Keratinocyte (primary cell): ENCODE measurements around the gene APLF. TPM values are rescaled to one million over a fixed set of nuclear protein-coding genes. Genes with fewer than 3 reads are reported as not detected.
A peak's percentile ranks its signal among the peaks of the same experiment; 100 is the strongest.

Source experiments
- DNase-seq: peaks from one replicate; pipeline ENCODE4 v3.0.0-alpha.2; 2011; ENCODE audit warnings: low read depth, missing footprints, low spot score
- FAIRE-seq: peaks from 2 replicates; lab custom pipeline; 2011; peaks lifted over from hg19 to GRCh38; lab: Jason Lieb, UNC
- H2AFZ ChIP-seq: 2 replicates; pipeline ENCODE4 v1.6.0; 2012; ENCODE audit warnings: low read length, control low read depth, inconsistent platforms; ENCODE audit not compliant: control insufficient read depth
- H3K27ac ChIP-seq: 2 replicates; pipeline ENCODE4 v1.5.1; 2011; ENCODE audit warnings: low read length; ENCODE audit not compliant: control insufficient read depth, insufficient read depth
- H3K27me3 ChIP-seq: 3 replicates; pipeline ENCODE4 v1.6.0; 2011; ENCODE audit warnings: low read length; ENCODE audit not compliant: control insufficient read depth, insufficient read depth; ENCODE audit errors: extremely low read depth
- H3K36me3 ChIP-seq, 2 experiments: 2 replicates in 1 of 2; 3 replicates in 1 of 2; pipeline ENCODE4 v1.5.1; 2011; ENCODE audit warnings: low read length in 2 of 2, mild to moderate bottlenecking in 1 of 2; ENCODE audit not compliant: control insufficient read depth in 2 of 2, insufficient read depth in 2 of 2; ENCODE audit errors: extremely low read depth in 1 of 2
- H3K4me1 ChIP-seq: 3 replicates; pipeline ENCODE4 v1.5.1; 2011; ENCODE audit warnings: low read length; ENCODE audit not compliant: control insufficient read depth, insufficient read depth; ENCODE audit errors: extremely low read depth
- H3K4me2 ChIP-seq: 3 replicates; pipeline ENCODE4 v1.6.0; 2011; ENCODE audit warnings: low read depth, low read length; ENCODE audit not compliant: control insufficient read depth, insufficient read depth; ENCODE audit errors: extremely low read depth
- H3K4me3 ChIP-seq, 3 experiments: fragments of 200-600 bp in 1 of 3; sonication (generic) in 1 of 3; 2 replicates in 2 of 3; 3 replicates in 1 of 3; pipeline ENCODE4 v1.5.1; 2011 to 2016; ENCODE audit warnings: low read length in 3 of 3, mild to moderate bottlenecking in 3 of 3, control low read depth in 2 of 3, inconsistent platforms in 1 of 3, low read depth in 1 of 3, mixed read lengths in 1 of 3, mixed run types in 1 of 3, moderate library complexity in 1 of 3; ENCODE audit not compliant: control insufficient read depth in 2 of 3, insufficient read depth in 2 of 3; ENCODE audit errors: extremely low read depth in 1 of 3
- H3K79me2 ChIP-seq: 2 replicates; pipeline ENCODE4 v1.6.0; 2012; ENCODE audit warnings: low read length; ENCODE audit not compliant: control insufficient read depth, insufficient read depth
- H3K9ac ChIP-seq: 3 replicates; pipeline ENCODE4 v1.6.0; 2011; ENCODE audit warnings: low read length; ENCODE audit not compliant: control insufficient read depth, insufficient read depth; ENCODE audit errors: extremely low read depth
- H3K9me1 ChIP-seq: 3 replicates; pipeline ENCODE4 v1.6.0; 2011; ENCODE audit warnings: low read length; ENCODE audit not compliant: control insufficient read depth, insufficient read depth; ENCODE audit errors: extremely low read depth
- H3K9me3 ChIP-seq: 2 replicates; pipeline ENCODE4 v1.5.1; 2012; ENCODE audit warnings: low read depth, low read length; ENCODE audit not compliant: control insufficient read depth
- H4K20me1 ChIP-seq: 3 replicates; pipeline ENCODE4 v1.6.0; 2011; ENCODE audit warnings: low read length; ENCODE audit not compliant: control insufficient read depth, insufficient read depth; ENCODE audit errors: extremely low read depth
- EZH2 ChIP-seq: IDR thresholded peaks from one replicate; pipeline ENCODE4 v1.6.1; 2012; ENCODE audit warnings: inconsistent platforms, mild to moderate bottlenecking, low read length, moderate library complexity
- dilution Hi-C: fragments of 300-500 bp; cut with MboI; formaldehyde crosslinking; loops from one replicate; pipeline ENCODE4 v1.7.0; 2020; ENCODE audit warnings: low sequenced_read_pairs; ENCODE audit not compliant: extremely low pct_ligation_motif_present
- polyA plus RNA-seq, 5 experiments: library from polyadenylated mRNA; depleted of rRNA in 3 of 5; stranded (reverse) in 3 of 5; stranded (forward) in 1 of 5; unstranded in 1 of 5; fragments of >200 nt; gene quantifications; 1 replicate in 1 of 5; 2 replicates in 3 of 5; 3 replicates in 1 of 5; pipeline versions ENCODE4 v1.2.1 to v1.2.3, GENCODE V29; 2011 to 2012; ENCODE audit warnings: missing spikeins in 2 of 5, low read depth in 1 of 5, low replicate concordance in 1 of 5
- TF ChIP-seq, protein P1 (sequence below), 3 experiments: IDR thresholded peaks in 1 of 3; conservative IDR thresholded peaks in 1 of 3; optimal IDR thresholded peaks in 1 of 3; 2 replicates in 2 of 3; 3 replicates in 1 of 3; pipeline versions ENCODE3 to v1.5.1; 2011; ENCODE audit warnings: low read length in 3 of 3, mild to moderate bottlenecking in 3 of 3, moderate library complexity in 2 of 3, control low read depth in 1 of 3, inconsistent platforms in 1 of 3; ENCODE audit not compliant: insufficient read depth in 2 of 3; ENCODE audit errors: extremely low read depth in 1 of 3

APLF gene
- polyA plus RNA-seq, 1 donor (not counting 4 experiments of a cell fraction or from before 2014, with no cell fraction given) = 3.0 TPM

DNA sequence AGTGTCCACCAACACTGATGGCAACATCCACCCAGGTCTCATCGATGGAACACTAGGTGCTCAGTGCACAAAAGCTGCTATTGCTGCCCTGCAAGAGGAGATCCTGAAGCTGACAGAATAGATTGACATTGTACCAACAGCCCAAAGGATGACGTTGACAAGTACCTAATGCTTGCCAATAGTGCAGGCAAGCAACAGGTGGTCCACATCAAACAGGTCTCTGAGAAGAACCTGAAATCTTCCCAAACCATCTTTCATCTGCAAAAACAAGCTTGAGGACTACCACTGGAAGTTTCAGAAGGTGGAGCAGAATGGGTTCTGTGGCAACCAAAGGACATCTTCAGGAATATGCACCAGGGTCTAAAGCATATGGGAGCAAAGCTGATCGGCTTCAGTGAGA is 160.2 kb downstream of the APLF start:
- Histone ChIP-seq H3K36me3 (no peaks in the 10 kb centered on the region), H3K79me2 (no peaks in the 10 kb centered on the region), H3K4me2 (no peak overlapping the region), H3K27me3 (peaks cover 3% of the 10 kb centered on the region), H3K27ac (no peak overlapping the region), H2AFZ (no peak overlapping the region), H3K4me1 (no peaks in the 10 kb centered on the region), H3K9me3 (no peaks in the 10 kb centered on the region), H4K20me1 (no peaks in the 10 kb centered on the region), H3K9ac (no peak overlapping the region), H3K9me1 (no peaks in the 10 kb centered on the region), H3K4me3 (no peak overlapping the region)
- no peak for DNase-seq
- dilution Hi-C loops = no loop called here
- FAIRE-seq = peak; percentile 13
- TF ChIP-seq, protein P1, sequence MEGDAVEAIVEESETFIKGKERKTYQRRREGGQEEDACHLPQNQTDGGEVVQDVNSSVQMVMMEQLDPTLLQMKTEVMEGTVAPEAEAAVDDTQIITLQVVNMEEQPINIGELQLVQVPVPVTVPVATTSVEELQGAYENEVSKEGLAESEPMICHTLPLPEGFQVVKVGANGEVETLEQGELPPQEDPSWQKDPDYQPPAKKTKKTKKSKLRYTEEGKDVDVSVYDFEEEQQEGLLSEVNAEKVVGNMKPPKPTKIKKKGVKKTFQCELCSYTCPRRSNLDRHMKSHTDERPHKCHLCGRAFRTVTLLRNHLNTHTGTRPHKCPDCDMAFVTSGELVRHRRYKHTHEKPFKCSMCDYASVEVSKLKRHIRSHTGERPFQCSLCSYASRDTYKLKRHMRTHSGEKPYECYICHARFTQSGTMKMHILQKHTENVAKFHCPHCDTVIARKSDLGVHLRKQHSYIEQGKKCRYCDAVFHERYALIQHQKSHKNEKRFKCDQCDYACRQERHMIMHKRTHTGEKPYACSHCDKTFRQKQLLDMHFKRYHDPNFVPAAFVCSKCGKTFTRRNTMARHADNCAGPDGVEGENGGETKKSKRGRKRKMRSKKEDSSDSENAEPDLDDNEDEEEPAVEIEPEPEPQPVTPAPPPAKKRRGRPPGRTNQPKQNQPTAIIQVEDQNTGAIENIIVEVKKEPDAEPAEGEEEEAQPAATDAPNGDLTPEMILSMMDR (optimal IDR thresholded peaks at IDR 0.05 in 1 of 3, IDR thresholded peaks at IDR 0.05 in 1 of 3, conservative IDR thresholded peaks at IDR 0.05 in 1 of 3; ENCODE audit: extremely low read depth in 1 of 3, insufficient read depth in 2 of 3, low read length in 3 of 3) = no peak
- no peak for TF ChIP-seq EZH2

Other genes with a start within 250 kb of the APLF start
- gene PPP3R1, start 215.1 kb upstream of the APLF start, polyA plus RNA-seq = 10.1 to 28.5 TPM (median 21.6 TPM) in 3 replicates
- 0.04 TPM in 1 of 3 replicates, not detected in the others for gene CNRIP1, start 147.6 kb upstream of the APLF start, polyA plus RNA-seq
- 0.04 to 0.28 TPM in 2 of 3 replicates, not detected in the other for gene PLEK, start 102.3 kb upstream of the APLF start, polyA plus RNA-seq
- 0.85 to 1.9 TPM (median 1.0 TPM) in 3 replicates for gene FBXO48, start 291 bp upstream of the APLF start, polyA plus RNA-seq
- gene PROKR1, start 176.0 kb downstream of the APLF start, polyA plus RNA-seq = 0.01 TPM in 1 of 3 replicates, not detected in the others